HL-60 (cell line): Measurements from ENCODE around the gene GSK3A.

Source experiments
- DNase-seq, 2 experiments: peaks; one replicate each; pipeline ENCODE4 v3.0.0-alpha.2; 2010 to 2020; ENCODE audit warnings: low read depth in 1 of 2, low spot score in 1 of 2
- H3K27ac ChIP-seq: fragments of 250-450 bp; sonication (Bioruptor Pico); replicated peaks from 2 replicates; pipeline ENCODE4 v1.5.1; 2020; ENCODE audit warnings: mild to moderate bottlenecking, moderate library complexity
- H3K27me3 ChIP-seq: fragments of 250-450 bp; sonication (Bioruptor Pico); 2 replicates; pipeline ENCODE4 v1.5.1; 2021; ENCODE audit warnings: mild to moderate bottlenecking, moderate library complexity; ENCODE audit not compliant: insufficient read depth, poor library complexity, severe bottlenecking
- H3K4me3 ChIP-seq: replicated peaks from 2 replicates; pipeline ENCODE4 v1.5.1; 2011; ENCODE audit warnings: mild to moderate bottlenecking, control low read depth, low read length; ENCODE audit not compliant: insufficient read depth
- CTCF ChIP-seq: IDR thresholded peaks from one replicate; pipeline ENCODE4 v1.5.1; 2011; ENCODE audit warnings: low read length, control low read depth, inconsistent platforms; ENCODE audit not compliant: insufficient read depth
- GABPA ChIP-seq: IDR thresholded peaks from 2 replicates; pipeline ENCODE4 v1.6.1; 2012; ENCODE audit warnings: low read depth
- POLR2AphosphoS5 ChIP-seq: IDR thresholded peaks from 2 replicates; pipeline ENCODE4 v1.6.1; 2012; ENCODE audit warnings: low read depth
- REST ChIP-seq: IDR thresholded peaks from 2 replicates; pipeline ENCODE4 v1.6.1; 2012; ENCODE audit warnings: low read depth; ENCODE audit not compliant: insufficient replicate concordance
- SPI1 ChIP-seq: IDR thresholded peaks from 2 replicates; pipeline ENCODE4 v1.6.1; 2012; ENCODE audit warnings: low read depth, mild to moderate bottlenecking, borderline replicate concordance

Gene GSK3A

GRCh38 chr19:42254850-42255765 lies 12.7 kb upstream of the GSK3A start, which contains the start of gene ERF:
Gene ERF, minus strand, starts transcription at chr19:42255128. Its CDS starts 129 bp downstream, at chr19:42254999.
- TF ChIP-seq REST (no peak), GABPA (no peak), CTCF (no peak), POLR2AphosphoS5 (no peak; the same call in 1 of the 2 replicates), SPI1 (no peak)
- DNase-seq: peak; percentile 78 to 87
- Histone ChIP-seq H3K27ac (peak within 1 kb of the TSS; percentile 94), H3K4me3 (peak within 1 kb of the TSS; percentile 92), H3K27me3 (peaks cover 7% of the 10 kb centered on the region)

DNA sequence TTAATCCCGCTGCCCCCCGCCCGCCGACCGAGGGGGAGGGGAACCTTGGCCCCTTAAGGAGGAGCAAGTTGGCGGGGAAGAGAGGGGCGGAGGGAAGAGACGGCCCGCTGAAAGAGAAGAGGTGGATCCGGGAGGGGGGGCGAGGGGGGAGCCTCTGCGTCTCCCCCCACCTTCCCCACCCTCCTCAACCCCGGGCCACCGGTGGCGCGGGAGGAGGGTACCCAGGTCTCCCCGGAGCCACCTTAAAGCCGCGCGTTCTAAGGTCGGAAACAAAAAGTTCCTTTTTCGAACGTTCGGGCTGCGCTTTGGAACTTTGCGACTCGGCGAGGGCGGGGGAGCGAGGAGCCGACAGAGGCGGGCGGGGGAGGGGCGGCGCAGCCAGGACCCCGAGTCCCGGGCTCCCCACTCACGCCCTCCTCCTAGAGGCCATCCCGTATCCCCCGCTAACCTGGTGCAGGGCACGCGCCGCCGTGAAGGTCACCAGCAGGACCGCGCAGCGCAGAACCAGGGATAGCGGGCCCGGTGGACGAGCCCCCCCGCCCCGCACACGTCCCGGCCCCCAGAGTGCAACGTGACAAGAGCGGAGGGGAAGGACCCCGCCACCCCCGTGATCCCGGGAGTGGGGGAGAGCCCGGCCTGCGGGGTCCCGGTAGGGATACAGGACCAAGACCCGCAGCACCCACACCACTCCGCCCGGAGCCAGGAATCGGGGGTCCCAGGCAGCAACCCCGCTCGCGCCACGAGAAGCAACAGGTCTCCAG lies 11.9 kb upstream of the GSK3A start:
- Histone ChIP-seq H3K27me3 (peaks cover 7% of the 10 kb centered on the region), H3K4me3 (peak overlapping the region; percentile 92), H3K27ac (peak overlapping the region; percentile 94)
- TF ChIP-seq GABPA: no peak
- no peak for TF ChIP-seq SPI1
- TF ChIP-seq CTCF: no peak
- peak; percentile 9 for TF ChIP-seq POLR2AphosphoS5
- no peak for TF ChIP-seq REST
- peak; percentile 67 to 80 for DNase-seq

- DNase-seq: peak; percentile 65 to 86
- Histone ChIP-seq H3K4me3 (peak overlapping the region; percentile 92), H3K27ac (peak overlapping the region; percentile 94), H3K27me3 (peaks cover 7% of the 10 kb centered on the region)
- TF ChIP-seq REST (no peak), POLR2AphosphoS5 (peak; percentile 46), SPI1 (peak; percentile 88), CTCF (no peak)
These were observed 11.1 kb upstream of the GSK3A start for GRCh38 chr19:42253245-42254088.
